Upper lobe of right lung (tissue), 1 donor: ENCODE data around the gene CD81. TPM values are rescaled to one million over a fixed set of nuclear protein-coding genes. Genes with fewer than 3 reads are reported as not detected.
A peak's percentile ranks its signal among the peaks of the same experiment; 100 is the strongest.
"Not testable (repeated sequence)": the region's sequence is repeated elsewhere in the genome, so short reads cannot be mapped to it uniquely, and the experiment has no call there.

ENCODE experiments used
- ATAC-seq: fragments of 200-7000 bp; cut with Tn5 transposase; one replicate; pipeline ENCODE4 v1.9.1; 2020; ENCODE audit warnings: mild to moderate bottlenecking, moderate library complexity
- DNase-seq: peaks from one replicate; pipeline ENCODE4 v3.0.0-alpha.2; 2020
- H3K27ac ChIP-seq: fragments of 200-600 bp; one replicate; pipeline ENCODE4 v1.8.0; 2022
- H3K27me3 ChIP-seq: fragments of 200-600 bp; one replicate; pipeline ENCODE4 v1.8.0; 2022; ENCODE audit warnings: mild to moderate bottlenecking
- H3K36me3 ChIP-seq: fragments of 200-600 bp; one replicate; pipeline ENCODE4 v1.8.0; 2022
- H3K4me1 ChIP-seq: fragments of 200-600 bp; one replicate; pipeline ENCODE4 v1.8.0; 2022
- H3K4me3 ChIP-seq: fragments of 200-600 bp; one replicate; pipeline ENCODE4 v1.8.0; 2022; ENCODE audit warnings: mild to moderate bottlenecking
- H3K9me3 ChIP-seq: fragments of 200-600 bp; one replicate; pipeline ENCODE4 v1.8.0; 2022
- CTCF ChIP-seq: fragments of 200-600 bp; IDR thresholded peaks from one replicate; pipeline ENCODE4 v1.8.0; 2022; ENCODE audit warnings: antibody characterized with exemption
- intact Hi-C: fragments of 100-400 bp; cut with DNase I; formaldehyde crosslinking; loops from one replicate; pipeline ENCODE4 v1.11.0; 2022
- total RNA-seq: library from RNA; stranded (reverse); fragmentation: NEBNext Ultra II Directional; extraction: Animal tissue kit (Norgen Biotek cat#: 25700); gene quantifications from one replicate; pipeline ENCODE4 v1.2.1, GENCODE V29; 2021
- donor health status: DM: no; HTN: yes; CAD: no; lungs with severe emphysema.

CD81 gene
- total RNA-seq, 1 donor from 2014 or later = 801 TPM

GRCh38 chr11:2360081-2360642, 16.9 kb upstream of the CD81 start:
- no peak for ATAC-seq
- H3K4me1 ChIP-seq = no peaks in the 10 kb centered on the region

GRCh38 chr11:2361565-2361964, 15.5 kb upstream of the CD81 start:
- Histone ChIP-seq H3K36me3 (no peaks in the 10 kb centered on the region), H3K27ac (no peak overlapping the region), H3K4me3 (no peak overlapping the region), H3K4me1 (peaks cover 5% of the 10 kb centered on the region), H3K9me3 (no peaks in the 10 kb centered on the region), H3K27me3 (no peaks in the 10 kb centered on the region)
- DNase-seq = peak; percentile 42
- no peak for TF ChIP-seq CTCF
- peak; percentile 62 for ATAC-seq
- intact Hi-C loops = no loop called here

More at GRCh38 chr11:2360081-2360642, 16.9 kb upstream of the CD81 start:
- TF ChIP-seq CTCF = no peak
- intact Hi-C loops = no loop called here
- no peak overlapping the region for H3K27ac ChIP-seq
- H3K36me3 ChIP-seq = no peaks in the 10 kb centered on the region
- DNase-seq = peak; percentile 60
- H3K4me3 ChIP-seq = no peak overlapping the region
- H3K9me3 ChIP-seq = no peaks in the 10 kb centered on the region
- H3K27me3 ChIP-seq = no peaks in the 10 kb centered on the region

GRCh38 chr11:2362414-2362813, 14.7 kb upstream of the CD81 start:
- no peak overlapping the region for H3K27ac ChIP-seq
- no peaks in the 10 kb centered on the region for H3K9me3 ChIP-seq
- H3K27me3 ChIP-seq = no peaks in the 10 kb centered on the region
- H3K4me3 ChIP-seq = no peak overlapping the region
- intact Hi-C loops = no loop called here
- ATAC-seq (no peak), DNase-seq (peak; percentile 28)
- H3K36me3 ChIP-seq = no peaks in the 10 kb centered on the region
- H3K4me1 ChIP-seq = peaks cover 5% of the 10 kb centered on the region
- no peak for TF ChIP-seq CTCF

GRCh38 chr11:2363130-2363529, 14.0 kb upstream of the CD81 start:
- intact Hi-C loops = no loop called here
- ATAC-seq (no peak), DNase-seq (peak; percentile 48)
- no peaks in the 10 kb centered on the region for H3K36me3 ChIP-seq
- H3K27ac ChIP-seq = no peak overlapping the region
- H3K9me3 ChIP-seq = no peaks in the 10 kb centered on the region
- peaks cover 5% of the 10 kb centered on the region for H3K4me1 ChIP-seq
- H3K27me3 ChIP-seq = no peaks in the 10 kb centered on the region
- no peak for TF ChIP-seq CTCF
- H3K4me3 ChIP-seq = no peak overlapping the region

GRCh38 chr11:2363577-2364370, 13.3 kb upstream of the CD81 start:
- Histone ChIP-seq H3K9me3 (no peaks in the 10 kb centered on the region), H3K4me1 (peaks cover 5% of the 10 kb centered on the region)
- DNase-seq = peak; percentile 57

GRCh38 chr11:2364386-2364785, 12.7 kb upstream of the CD81 start:
- intact Hi-C loops, ATAC-seq: not testable (repeated sequence)
- DNase-seq = peak; percentile 18

More at GRCh38 chr11:2363577-2364370, 13.3 kb upstream of the CD81 start:
- Histone ChIP-seq H3K36me3 (no peaks in the 10 kb centered on the region), H3K27me3 (no peaks in the 10 kb centered on the region), H3K27ac (no peak overlapping the region), H3K4me3 (no peak overlapping the region)
- intact Hi-C loops = no loop called here
- no peak for ATAC-seq
- TF ChIP-seq CTCF = no peak

More at GRCh38 chr11:2364386-2364785, 12.7 kb upstream of the CD81 start:
- H3K4me3 ChIP-seq, H3K27me3 ChIP-seq, H3K36me3 ChIP-seq, H3K27ac ChIP-seq, H3K4me1 ChIP-seq, H3K9me3 ChIP-seq: not testable (repeated sequence)
